ENCODE measurements around the gene GPD2. TPM values are rescaled to one million over a fixed set of nuclear protein-coding genes. Genes with fewer than 3 reads are reported as not detected.

Gene GPD2
- total RNA-seq, 1 donor from 2014 or later, result 19.1 TPM

DNA sequence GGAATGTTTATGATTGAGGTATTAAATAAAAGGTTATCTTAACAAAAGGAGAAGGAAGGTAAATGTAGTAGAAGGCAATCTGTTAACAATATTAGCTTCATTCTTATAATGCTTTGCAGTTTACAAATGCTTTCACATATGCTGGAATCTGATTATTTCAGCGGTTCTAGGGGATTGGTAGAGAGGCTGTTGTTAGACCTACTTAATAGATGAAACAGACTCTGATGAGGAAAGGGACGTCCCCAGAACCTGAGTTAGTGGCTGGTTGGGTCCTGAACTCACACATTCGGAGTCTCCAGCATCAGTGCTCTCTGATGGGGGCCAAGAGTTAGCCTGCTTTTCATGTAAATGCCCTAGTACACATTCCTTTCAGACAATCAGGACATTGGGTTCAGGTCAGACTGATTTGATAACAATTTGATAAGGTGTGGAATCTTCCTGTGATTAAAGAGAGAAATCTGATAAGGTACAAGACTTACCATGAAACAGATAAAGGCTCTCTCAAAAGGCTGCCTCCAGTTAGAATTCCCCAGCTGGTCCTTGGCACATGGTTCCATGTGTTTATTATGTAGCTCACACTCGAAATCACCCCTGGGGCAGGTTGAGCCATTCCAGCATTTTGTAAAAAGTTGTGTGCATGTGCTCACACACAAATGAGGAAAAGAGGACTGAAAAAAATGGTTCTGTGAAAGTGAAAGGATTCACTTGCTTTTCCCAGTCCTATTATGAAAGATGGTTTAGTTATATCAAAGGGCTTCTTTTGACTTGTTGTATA lies 103.1 kb downstream of the GPD2 start:
- Histone ChIP-seq H3K36me3 (ENCODE audit: control insufficient read depth, insufficient read depth, low read length) (no peaks in the 10 kb centered on the region), H3K4me3 (ENCODE audit: low read depth, low read length) (no peak overlapping the region), H3K27me3 (ENCODE audit: control insufficient read depth, insufficient read depth, low read length) (no peaks in the 10 kb centered on the region)
- TF ChIP-seq, protein P1, sequence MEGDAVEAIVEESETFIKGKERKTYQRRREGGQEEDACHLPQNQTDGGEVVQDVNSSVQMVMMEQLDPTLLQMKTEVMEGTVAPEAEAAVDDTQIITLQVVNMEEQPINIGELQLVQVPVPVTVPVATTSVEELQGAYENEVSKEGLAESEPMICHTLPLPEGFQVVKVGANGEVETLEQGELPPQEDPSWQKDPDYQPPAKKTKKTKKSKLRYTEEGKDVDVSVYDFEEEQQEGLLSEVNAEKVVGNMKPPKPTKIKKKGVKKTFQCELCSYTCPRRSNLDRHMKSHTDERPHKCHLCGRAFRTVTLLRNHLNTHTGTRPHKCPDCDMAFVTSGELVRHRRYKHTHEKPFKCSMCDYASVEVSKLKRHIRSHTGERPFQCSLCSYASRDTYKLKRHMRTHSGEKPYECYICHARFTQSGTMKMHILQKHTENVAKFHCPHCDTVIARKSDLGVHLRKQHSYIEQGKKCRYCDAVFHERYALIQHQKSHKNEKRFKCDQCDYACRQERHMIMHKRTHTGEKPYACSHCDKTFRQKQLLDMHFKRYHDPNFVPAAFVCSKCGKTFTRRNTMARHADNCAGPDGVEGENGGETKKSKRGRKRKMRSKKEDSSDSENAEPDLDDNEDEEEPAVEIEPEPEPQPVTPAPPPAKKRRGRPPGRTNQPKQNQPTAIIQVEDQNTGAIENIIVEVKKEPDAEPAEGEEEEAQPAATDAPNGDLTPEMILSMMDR (IDR thresholded peaks at IDR 0.05; ENCODE audit: insufficient read depth, low read length, poor library complexity, severe bottlenecking), result no peak
- no peak for DNase-seq (ENCODE audit: low read depth)

DNA sequence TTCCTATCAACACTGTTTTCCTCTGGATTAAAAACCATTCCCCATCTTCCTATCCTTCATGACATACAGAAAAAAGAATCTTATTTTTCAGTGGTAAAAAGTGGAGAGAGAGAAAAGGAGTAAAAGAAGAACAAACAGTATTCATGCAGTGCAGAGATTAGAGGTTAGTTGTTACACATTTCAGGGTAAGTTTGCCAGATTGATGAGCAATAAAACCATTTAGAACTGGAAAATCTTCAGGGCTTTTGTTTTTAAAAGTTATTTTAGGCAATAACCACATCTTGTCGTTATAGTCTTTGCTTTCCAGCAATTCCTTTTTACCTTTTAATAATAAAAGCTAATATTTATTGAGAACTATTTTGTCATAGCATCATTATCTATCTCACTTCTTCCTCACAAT lies 104.5 kb downstream of the GPD2 start:
- no peak for DNase-seq (ENCODE audit: low read depth)
- Histone ChIP-seq H3K36me3 (ENCODE audit: control insufficient read depth, insufficient read depth, low read length) (no peaks in the 10 kb centered on the region), H3K4me3 (ENCODE audit: low read depth, low read length) (no peak overlapping the region), H3K27me3 (ENCODE audit: control insufficient read depth, insufficient read depth, low read length) (no peaks in the 10 kb centered on the region)
- TF ChIP-seq, protein P1 (IDR thresholded peaks at IDR 0.05; ENCODE audit: insufficient read depth, low read length, poor library complexity, severe bottlenecking), result no peak

DNA sequence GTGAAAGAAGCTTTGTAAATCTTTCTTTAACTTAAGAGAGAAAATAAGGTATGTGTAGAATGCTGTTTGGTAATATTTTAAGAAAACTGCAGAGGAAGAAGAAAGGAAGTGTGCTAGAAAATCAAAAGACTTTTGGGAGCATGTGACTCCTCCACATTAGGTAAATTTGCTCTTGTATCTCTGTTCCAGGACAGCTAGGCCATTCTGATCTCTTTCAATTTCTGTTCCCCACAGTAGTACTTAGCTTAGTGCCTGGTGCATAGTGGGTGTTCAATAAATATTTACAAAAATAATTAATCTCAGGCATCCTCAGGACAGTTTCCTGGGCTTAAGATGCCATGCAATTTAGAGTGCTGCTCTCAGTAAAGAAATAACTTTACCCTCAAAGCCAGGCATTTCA lies 105.0 kb downstream of the GPD2 start:
- no peaks in the 10 kb centered on the region for H3K27me3 ChIP-seq (ENCODE audit: control insufficient read depth, insufficient read depth, low read length)
- TF ChIP-seq, protein P1 (IDR thresholded peaks at IDR 0.05; ENCODE audit: insufficient read depth, low read length, poor library complexity, severe bottlenecking), result no peak
- H3K4me3 ChIP-seq (ENCODE audit: low read depth, low read length), result no peak overlapping the region
- no peaks in the 10 kb centered on the region for H3K36me3 ChIP-seq (ENCODE audit: control insufficient read depth, insufficient read depth, low read length)
- DNase-seq (ENCODE audit: low read depth), result no peak

DNA sequence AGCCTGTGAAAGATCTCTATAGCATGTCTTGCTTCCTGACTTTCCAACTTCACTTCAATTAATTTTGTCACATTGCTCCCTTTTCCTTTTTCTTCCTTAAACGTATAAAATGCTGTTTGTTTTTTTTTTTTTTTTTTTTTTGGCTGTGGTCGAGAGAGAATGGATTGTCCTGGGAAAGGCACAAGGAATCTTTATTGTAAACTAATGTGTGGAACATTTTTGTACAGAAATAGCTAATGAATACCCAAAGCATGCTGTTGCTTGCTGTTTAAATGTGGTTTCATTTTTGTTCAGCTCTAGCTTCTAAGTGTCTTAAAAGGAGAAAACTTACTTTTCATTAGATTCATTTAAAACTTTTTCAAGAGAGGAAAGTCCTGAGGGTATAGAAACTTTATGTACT lies 105.5 kb downstream of the GPD2 start:
- no peak for DNase-seq (ENCODE audit: low read depth)
- TF ChIP-seq, protein P1 (IDR thresholded peaks at IDR 0.05; ENCODE audit: insufficient read depth, low read length, poor library complexity, severe bottlenecking), result no peak
- H3K27me3 ChIP-seq (ENCODE audit: control insufficient read depth, insufficient read depth, low read length), result no peaks in the 10 kb centered on the region

DNA sequence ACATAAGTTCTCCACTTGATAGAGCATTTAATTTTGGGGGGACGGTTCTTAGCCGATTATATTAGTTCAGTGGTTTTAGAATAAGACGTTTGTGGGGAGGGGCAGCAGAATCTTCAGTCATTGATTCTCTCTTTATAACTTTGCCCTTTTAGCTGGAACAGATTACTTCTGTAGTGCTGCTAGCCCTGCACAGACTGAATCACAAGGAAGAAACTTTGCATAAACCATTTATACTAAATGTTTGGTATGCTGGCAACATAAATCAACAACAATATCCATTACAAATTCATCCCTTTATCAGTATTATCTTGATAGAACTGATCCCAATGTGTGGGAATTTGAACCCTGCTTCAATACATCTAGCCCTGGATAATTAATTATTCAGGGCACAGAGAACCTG lies 112.2 kb downstream of the GPD2 start:
- Histone ChIP-seq H3K36me3 (ENCODE audit: control insufficient read depth, insufficient read depth, low read length) (no peaks in the 10 kb centered on the region), H3K4me3 (ENCODE audit: low read depth, low read length) (no peak overlapping the region), H3K27me3 (ENCODE audit: control insufficient read depth, insufficient read depth, low read length) (no peaks in the 10 kb centered on the region)
- TF ChIP-seq, protein P1 (IDR thresholded peaks at IDR 0.05; ENCODE audit: insufficient read depth, low read length, poor library complexity, severe bottlenecking), result no peak
- DNase-seq (ENCODE audit: low read depth), result no peak

More for the DNA sequence above, 105.5 kb downstream of the GPD2 start:
- no peaks in the 10 kb centered on the region for H3K36me3 ChIP-seq (ENCODE audit: control insufficient read depth, insufficient read depth, low read length)
- H3K4me3 ChIP-seq (ENCODE audit: low read depth, low read length), result no peak overlapping the region

Data from kidney epithelial cell (primary cell).